ENCODE data around the gene CYB5R4.

- TF ChIP-seq SIN3A (IDR thresholded peaks at IDR 0.05; ENCODE audit: low read depth) (no peak), SRF (IDR thresholded peaks at IDR 0.05; ENCODE audit: low read depth) (no peak), RAD21 (IDR thresholded peaks at IDR 0.05; ENCODE audit: low read depth) (no peak), POLR2A (IDR thresholded peaks at IDR 0.05; ENCODE audit: borderline replicate concordance, extremely low read depth, insufficient read depth, insufficient read length) (no peak)
These were observed 20.3 kb downstream of the CYB5R4 start for GRCh38 chr6:83879746-83880145.

Data from HCT116 (cell line).